ENCODE measurements around the gene ELL3.
"Not testable (repeated sequence)": the region's sequence is repeated elsewhere in the genome, so short reads cannot be mapped to it uniquely, and the experiment has no call there.

The ELL3 gene

GRCh38 chr15:43776718-43777266 is at the start of gene ELL3:
ELL3 (minus strand) TSS chr15:43776966; CDS start chr15:43776901, 65 bp downstream.
- peak; percentile 64 to 65 for ATAC-seq

- no peak for ATAC-seq
These were observed 49.3 kb upstream of the ELL3 start for GRCh38 chr15:43826029-43826507.

GRCh38 chr15:43825305-43825704 is 48.5 kb upstream of the ELL3 start:
- ATAC-seq, result not testable (repeated sequence)

- ATAC-seq, result peak; percentile 83 to 87
These were observed 47.8 kb upstream of the ELL3 start, which contains the start of gene MFAP1 for GRCh38 chr15:43824302-43825246. MFAP1 (minus strand) TSS chr15:43824690; CDS start chr15:43824569, 121 bp downstream.

- ATAC-seq, result no peak
These were observed 44.7 kb upstream of the ELL3 start for GRCh38 chr15:43821505-43821904.

- not testable (repeated sequence) for ATAC-seq
These were observed 38.3 kb upstream of the ELL3 start for GRCh38 chr15:43815064-43815463.

GRCh38 chr15:43808960-43809678 is 32.4 kb upstream of the ELL3 start:
- no peak for ATAC-seq

GRCh38 chr15:43808435-43808950 is 31.7 kb upstream of the ELL3 start:
- no peak for ATAC-seq

GRCh38 chr15:43802676-43803075 is 25.9 kb upstream of the ELL3 start:
- ATAC-seq, result not testable (repeated sequence)

GRCh38 chr15:43800286-43801141 is 23.7 kb upstream of the ELL3 start, which contains the start of gene HYPK:
HYPK (plus strand) TSS chr15:43800599; CDS start chr15:43800623, 24 bp downstream.
- ATAC-seq, result peak; percentile 99

- no peak for ATAC-seq
These were observed 23.1 kb upstream of the ELL3 start, which contains the start of gene SERINC4 for GRCh38 chr15:43799945-43800285. SERINC4 (minus strand) TSS chr15:43800220; CDS start chr15:43799986, 234 bp downstream.

- ATAC-seq, result no peak
These were observed 22.6 kb upstream of the ELL3 start for GRCh38 chr15:43799209-43799944.

- no peak for ATAC-seq
These were observed 19.8 kb upstream of the ELL3 start for GRCh38 chr15:43796566-43796965.

- no peak for ATAC-seq
These were observed 19.2 kb upstream of the ELL3 start for GRCh38 chr15:43795997-43796396.

- ATAC-seq, result no peak
These were observed 18.4 kb upstream of the ELL3 start for GRCh38 chr15:43795197-43795596.

- no peak for ATAC-seq
These were observed 17.7 kb upstream of the ELL3 start for GRCh38 chr15:43794269-43795037.

- no peak for ATAC-seq
These were observed 16.9 kb upstream of the ELL3 start for GRCh38 chr15:43793647-43794046.

GRCh38 chr15:43792761-43793476 is 16.2 kb upstream of the ELL3 start:
- ATAC-seq, result no peak

GRCh38 chr15:43791993-43792760 is 15.4 kb upstream of the ELL3 start, which contains the start of gene SERF2:
SERF2 (plus strand) TSS chr15:43792320; CDS start chr15:43792377, 57 bp downstream.
- ATAC-seq, result peak; percentile 94

Measured in activated CD4-positive, CD25-positive, alpha-beta regulatory T cell treated with anti-CD3 and anti-CD28 coated beads, Interleukin-2, amount 50 U/mL, for 24 hours (primary cell).